Activated T-helper 1 cell treated with anti-CD3 and anti-CD28 coated beads, Interleukin-2, amount 50 U/mL, for 16 hours (primary cell): ENCODE results near the gene FAM20C.
"Not testable (repeated sequence)": the region's sequence is repeated elsewhere in the genome, so short reads cannot be mapped to it uniquely, and the experiment has no call there.

Experiments used
- DNase-seq, 2 donors: peaks; one replicate each; pipeline ENCODE4 v3.0.0-alpha.2; 2020; ENCODE audit warnings: low read depth in 1 of 2, low spot score in 1 of 2

FAM20C gene

GRCh38 chr7:173209-173918, 19.0 kb upstream of the FAM20C start:
- no peak for DNase-seq

- DNase-seq: no peak
Measured at GRCh38 chr7:174716-175115, 17.7 kb upstream of the FAM20C start.

GRCh38 chr7:175955-176354, 16.4 kb upstream of the FAM20C start:
- no peak for DNase-seq

- no peak for DNase-seq
Measured at GRCh38 chr7:176381-176780, 16.0 kb upstream of the FAM20C start.

- no peak for DNase-seq
Measured at GRCh38 chr7:176786-177459, 15.4 kb upstream of the FAM20C start.

- DNase-seq: no peak
Measured at GRCh38 chr7:178444-178843, 13.9 kb upstream of the FAM20C start.

GRCh38 chr7:179209-179681, 13.1 kb upstream of the FAM20C start:
- DNase-seq: no peak

GRCh38 chr7:179948-180694, 12.2 kb upstream of the FAM20C start:
- DNase-seq: no peak

GRCh38 chr7:181738-182137, 10.6 kb upstream of the FAM20C start:
- DNase-seq: no peak

- DNase-seq: not testable (repeated sequence)
Measured at GRCh38 chr7:182502-182901, 9.9 kb upstream of the FAM20C start.

- no peak for DNase-seq
Measured at GRCh38 chr7:183496-184292, 8.7 kb upstream of the FAM20C start.

- DNase-seq: no peak
Measured at GRCh38 chr7:184294-185264, 7.8 kb upstream of the FAM20C start.

- no peak for DNase-seq
Measured at GRCh38 chr7:186516-187113, 5.8 kb upstream of the FAM20C start.

GRCh38 chr7:187227-187927, 5.0 kb upstream of the FAM20C start:
- DNase-seq: no peak

GRCh38 chr7:188174-188573, 4.2 kb upstream of the FAM20C start:
- DNase-seq: no peak

- no peak for DNase-seq
Measured at GRCh38 chr7:188727-189500, 3.5 kb upstream of the FAM20C start.

GRCh38 chr7:189719-190118, 2.7 kb upstream of the FAM20C start:
- no peak for DNase-seq

- no peak for DNase-seq
Measured at GRCh38 chr7:190196-190595, 2.2 kb upstream of the FAM20C start.
